GM12892 (cell line): ENCODE data around the gene WFS1.

ENCODE experiments used
- DNase-seq: peaks from one replicate; pipeline ENCODE4 v3.0.0; 2011; ENCODE audit not compliant: insufficient read length
- FAIRE-seq: peaks from 2 replicates; lab custom pipeline; 2011; peaks lifted over from hg19 to GRCh38; lab: Jason Lieb, UNC
- POLR2A ChIP-seq: IDR thresholded peaks from 2 replicates; pipeline ENCODE4 v1.6.1; 2011; ENCODE audit warnings: low read depth, low read length, control low read depth
- POLR2AphosphoS5 ChIP-seq: IDR thresholded peaks from 2 replicates; pipeline ENCODE4 v1.6.1; 2011; ENCODE audit warnings: low read depth, low read length, control low read depth
- TAF1 ChIP-seq: IDR thresholded peaks from 2 replicates; pipeline ENCODE4 v1.6.1; 2011; ENCODE audit warnings: low read depth, mild to moderate bottlenecking, control low read depth, low read length, borderline replicate concordance

WFS1 gene

GRCh38 chr4:6252051-6252450 is 17.6 kb upstream of the WFS1 start:
- FAIRE-seq (no peak), DNase-seq (no peak)
- TF ChIP-seq TAF1 (no peak), POLR2A (no peak), POLR2AphosphoS5 (no peak)

- FAIRE-seq (no peak), DNase-seq (no peak)
- TF ChIP-seq POLR2A = no peak
- no peak for TF ChIP-seq TAF1
- TF ChIP-seq POLR2AphosphoS5 = no peak
Measured at GRCh38 chr4:6253111-6253510, 16.5 kb upstream of the WFS1 start.

- TF ChIP-seq TAF1 = no peak
- TF ChIP-seq POLR2A = no peak
- no peak for TF ChIP-seq POLR2AphosphoS5
- FAIRE-seq = no peak
Measured at GRCh38 chr4:6253961-6254360, 15.7 kb upstream of the WFS1 start.

DNA sequence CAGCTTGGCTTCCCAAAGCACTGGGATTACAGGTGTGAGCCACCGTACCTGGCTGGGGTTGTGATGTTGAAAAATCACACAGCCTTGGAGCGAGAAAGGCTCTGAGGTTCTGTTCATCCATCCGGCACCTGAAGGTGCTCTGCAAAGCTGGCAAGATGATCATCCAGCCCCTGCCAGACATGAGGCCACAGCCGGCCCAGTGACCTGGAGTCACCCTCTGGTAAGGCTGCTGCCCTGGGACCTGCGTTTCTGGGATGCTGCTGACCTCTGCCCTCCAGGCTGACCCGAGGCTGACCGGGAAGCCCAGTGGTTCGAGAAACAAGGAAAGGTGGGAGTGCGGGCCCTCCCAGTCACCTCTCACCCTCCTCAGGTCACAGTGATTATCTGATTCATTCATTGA is 13.5 kb upstream of the WFS1 start:
- TF ChIP-seq POLR2AphosphoS5 = no peak
- no peak for TF ChIP-seq POLR2A
- TF ChIP-seq TAF1 = no peak
- no peak for FAIRE-seq

More at GRCh38 chr4:6253961-6254360, 15.7 kb upstream of the WFS1 start:
- no peak for DNase-seq

GRCh38 chr4:6257247-6258025 is 12.2 kb upstream of the WFS1 start:
- peak; percentile 66 for FAIRE-seq
- TF ChIP-seq POLR2AphosphoS5 (no peak), POLR2A (no peak), TAF1 (no peak)
- DNase-seq = no peak

More for the DNA sequence above, 13.5 kb upstream of the WFS1 start:
- DNase-seq = no peak

DNA sequence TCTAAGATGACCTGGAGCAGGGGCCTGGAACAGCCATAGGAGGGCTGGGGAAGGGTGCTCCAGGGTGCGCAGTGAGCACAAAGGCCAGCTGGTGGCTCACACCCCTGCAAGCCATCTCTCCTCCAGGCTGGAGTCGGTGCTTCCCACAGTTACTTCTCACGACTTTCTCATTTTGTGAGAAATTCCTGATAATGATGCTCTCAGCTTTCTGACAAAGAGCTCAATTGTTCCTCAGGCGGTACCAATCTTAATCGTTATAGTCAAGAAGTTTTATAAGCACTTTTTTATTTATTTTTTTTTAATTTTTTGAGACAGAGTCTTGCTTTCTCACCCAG is 11.7 kb upstream of the WFS1 start:
- DNase-seq (no peak), FAIRE-seq (no peak)
- TF ChIP-seq POLR2AphosphoS5 (no peak), POLR2A (no peak), TAF1 (no peak)

- DNase-seq (no peak), FAIRE-seq (peak; percentile 83)
- TF ChIP-seq TAF1 (no peak), POLR2AphosphoS5 (no peak), POLR2A (no peak)
Measured at GRCh38 chr4:6258741-6259140, 10.9 kb upstream of the WFS1 start.

DNA sequence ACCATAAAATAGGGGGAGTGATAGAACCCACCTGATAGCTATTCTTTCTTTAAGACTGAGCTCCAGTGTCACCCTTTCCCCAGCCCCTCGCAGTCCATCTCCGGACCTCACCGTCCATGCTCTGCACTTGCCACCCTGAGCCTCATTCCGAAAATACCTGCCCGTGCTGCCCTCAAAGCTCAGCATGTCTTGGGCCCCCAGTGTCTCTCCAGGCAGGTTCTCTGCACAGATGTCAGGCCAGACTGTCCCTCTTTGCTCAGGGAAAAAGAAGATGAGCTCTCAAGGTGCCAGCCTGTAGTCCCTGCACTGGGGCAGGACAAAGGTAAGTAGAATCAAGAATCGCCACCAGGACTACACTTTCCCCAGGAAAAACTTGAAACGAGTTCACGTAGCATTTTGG is 9.8 kb upstream of the WFS1 start:
- no peak for TF ChIP-seq POLR2AphosphoS5
- TF ChIP-seq TAF1 = no peak
- no peak for TF ChIP-seq POLR2A
- DNase-seq (no peak), FAIRE-seq (no peak)

- FAIRE-seq = no peak
- TF ChIP-seq POLR2A (no peak), POLR2AphosphoS5 (no peak), TAF1 (no peak)
Measured at GRCh38 chr4:6262176-6262575, 7.5 kb upstream of the WFS1 start.

DNA sequence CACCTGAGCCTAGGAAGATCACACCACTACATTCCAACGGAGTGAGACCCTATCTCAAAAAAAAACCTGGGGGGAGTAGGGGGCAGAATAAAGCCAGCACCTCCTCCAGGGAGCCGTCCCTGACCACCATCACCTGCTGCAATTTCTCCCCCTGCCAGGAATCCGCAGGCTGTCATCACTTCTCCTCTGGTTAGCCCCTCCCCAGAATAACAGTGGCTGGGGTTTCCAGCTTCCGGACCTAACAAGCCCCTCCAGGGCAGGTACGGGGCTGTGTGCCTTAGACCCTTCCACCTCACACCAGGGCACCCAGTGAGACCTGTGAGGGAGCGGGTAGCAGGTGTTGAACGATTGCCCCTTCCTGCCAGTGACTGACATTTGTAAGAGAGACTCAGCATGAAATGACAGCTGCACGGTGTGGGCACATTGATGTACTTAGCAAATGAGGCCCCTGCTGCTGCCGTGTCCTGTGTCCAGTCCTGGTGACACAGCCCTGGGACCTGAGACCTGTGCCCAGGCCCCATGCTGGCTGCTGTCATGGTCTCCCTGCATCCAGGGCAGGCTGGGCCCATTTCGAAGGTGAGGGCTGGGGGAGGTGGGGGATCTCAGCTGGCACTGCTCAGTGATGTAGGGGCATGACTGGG is 6.7 kb upstream of the WFS1 start:
- DNase-seq (no peak), FAIRE-seq (no peak)
- TF ChIP-seq TAF1 (no peak), POLR2A (no peak), POLR2AphosphoS5 (no peak)

More at GRCh38 chr4:6262176-6262575, 7.5 kb upstream of the WFS1 start:
- DNase-seq = no peak

DNA sequence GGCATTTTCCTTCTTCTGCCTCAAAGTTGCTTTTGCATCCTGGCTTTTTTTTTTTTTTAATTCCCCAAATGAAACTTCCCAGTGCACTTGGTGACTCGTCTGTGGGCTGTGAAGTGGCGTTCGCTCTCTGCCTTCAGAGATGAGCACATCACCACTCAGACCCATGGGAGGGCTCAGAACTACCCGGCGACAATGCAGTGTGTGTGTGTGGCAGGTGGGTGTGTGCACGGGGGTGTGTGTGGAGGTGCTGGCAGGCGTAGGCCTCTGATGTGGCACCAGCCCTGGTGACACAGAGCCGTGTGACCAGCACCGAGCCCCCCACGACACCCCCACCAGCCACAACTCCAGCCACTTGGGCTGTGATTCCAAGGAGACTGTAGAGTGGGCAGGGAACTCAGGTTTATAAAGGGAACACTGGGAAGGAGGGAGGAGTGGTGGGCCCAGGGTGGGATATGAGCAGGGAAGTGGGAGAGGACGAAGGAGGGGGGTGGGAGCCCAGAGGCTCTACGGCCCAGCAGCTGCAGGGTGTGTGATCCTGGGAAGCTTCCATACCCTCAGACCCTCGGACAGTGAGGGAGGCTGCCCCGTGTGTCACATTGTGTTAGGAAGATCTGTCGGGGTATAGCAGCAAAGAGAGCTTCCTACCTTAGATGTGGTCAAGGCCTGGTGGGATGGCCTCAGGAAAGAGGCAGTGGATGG is 6.0 kb upstream of the WFS1 start:
- DNase-seq (no peak), FAIRE-seq (no peak)
- TF ChIP-seq TAF1 (no peak), POLR2A (no peak)

DNA sequence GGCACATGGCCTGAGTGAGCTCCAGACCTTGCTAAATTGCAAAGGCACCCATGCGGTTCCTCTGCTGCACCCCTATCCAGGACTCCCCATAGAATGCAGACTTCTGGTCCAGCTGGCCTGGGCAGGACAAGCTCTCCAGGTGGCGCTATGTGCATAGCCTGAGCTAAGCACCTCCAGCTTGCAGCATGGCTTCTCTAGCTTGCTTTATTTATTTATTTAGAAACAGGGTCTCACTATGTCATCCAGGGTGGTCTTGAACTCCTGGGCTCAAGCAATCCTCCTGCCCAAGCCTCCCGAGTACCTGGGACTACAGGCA is 5.5 kb upstream of the WFS1 start:
- DNase-seq (no peak), FAIRE-seq (no peak)
- no peak for TF ChIP-seq TAF1
- no peak for TF ChIP-seq POLR2A
